HCT116 (cell line): ENCODE data around the gene HSFX4.
"Not testable (repeated sequence)": the region's sequence is repeated elsewhere in the genome, so short reads cannot be mapped to it uniquely, and the experiment has no call there.

Source experiments
- EGR1 ChIP-seq: IDR thresholded peaks from 2 replicates; pipeline ENCODE4 v1.6.1; 2012; ENCODE audit warnings: low read depth
- EZH2phosphoT487 ChIP-seq: fragments of 200-600 bp; IDR thresholded peaks from 2 replicates; pipeline ENCODE4 v1.6.1; 2018; ENCODE audit warnings: antibody characterized with exemption, borderline replicate concordance
- POLR2A ChIP-seq: IDR thresholded peaks from 2 replicates; pipeline ENCODE4 v1.7.0; 2011; ENCODE audit warnings: borderline replicate concordance; ENCODE audit not compliant: insufficient read depth, insufficient read length; ENCODE audit errors: extremely low read depth
- POLR2AphosphoS5 ChIP-seq: IDR thresholded peaks from 2 replicates; pipeline ENCODE4 v1.6.1; 2011; ENCODE audit warnings: mild to moderate bottlenecking, low read depth, low read length, moderate library complexity
- TCF7L2 ChIP-seq: IDR thresholded peaks from 2 replicates; pipeline ENCODE4 v1.7.0; 2011; ENCODE audit warnings: borderline replicate concordance, inconsistent platforms; ENCODE audit not compliant: insufficient read depth, insufficient read length; ENCODE audit errors: extremely low read depth
- ZNF274 ChIP-seq: fragments of 200-500 bp; sonication (Bioruptor generic); IDR thresholded peaks from 2 replicates; pipeline ENCODE4 v1.6.1; 2014; ENCODE audit warnings: mild to moderate bottlenecking, low read depth, low read length, inconsistent platforms
- TF ChIP-seq, protein P1 (sequence below): IDR thresholded peaks from 2 replicates; pipeline ENCODE4 v1.6.1; 2012
- TF ChIP-seq, protein P2 (sequence below), 3 experiments: fragments of 200-600 bp in 1 of 3; sonication (generic) in 1 of 3; IDR thresholded peaks in 2 of 3; conservative IDR thresholded peaks in 1 of 3; 2 replicates each; pipeline ENCODE4 v1.5.1; 2012 to 2017; ENCODE audit warnings: low read depth in 2 of 3, low read length in 2 of 3, antibody characterized with exemption in 1 of 3, borderline replicate concordance in 1 of 3, control low read depth in 1 of 3, mild to moderate bottlenecking in 1 of 3, mixed read lengths in 1 of 3, mixed run types in 1 of 3, moderate library complexity in 1 of 3; ENCODE audit not compliant: insufficient read depth in 1 of 3
- TF ChIP-seq, protein P3 (sequence below): IDR thresholded peaks from 2 replicates; pipeline ENCODE4 v1.6.1; 2012; ENCODE audit warnings: low read depth

DNA sequence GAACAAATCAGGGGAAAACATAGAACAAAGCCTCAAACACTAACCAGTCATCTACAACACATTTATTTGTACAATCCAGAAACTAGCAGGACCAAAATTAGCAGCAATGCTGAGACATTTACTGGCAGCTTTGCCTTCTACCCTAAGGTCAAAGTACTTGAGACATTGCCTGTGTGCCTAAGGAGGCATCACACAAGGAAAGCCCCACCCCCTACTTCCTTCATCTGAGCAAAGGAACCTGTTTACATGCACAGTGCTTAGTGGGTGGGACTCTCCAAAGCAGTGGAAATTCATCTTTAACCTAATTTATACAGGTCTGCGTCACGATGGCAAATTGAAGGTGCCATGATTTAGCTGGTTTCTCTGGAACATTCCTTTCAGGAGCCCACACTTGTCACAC is 2.8 kb downstream of the HSFX4 start:
- TF ChIP-seq EGR1, EZH2phosphoT487, POLR2AphosphoS5, TCF7L2, POLR2A, ZNF274: not testable (repeated sequence)
- TF ChIP-seq, protein P1, sequence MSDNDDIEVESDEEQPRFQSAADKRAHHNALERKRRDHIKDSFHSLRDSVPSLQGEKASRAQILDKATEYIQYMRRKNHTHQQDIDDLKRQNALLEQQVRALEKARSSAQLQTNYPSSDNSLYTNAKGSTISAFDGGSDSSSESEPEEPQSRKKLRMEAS = not testable (repeated sequence)
- TF ChIP-seq, protein P2, sequence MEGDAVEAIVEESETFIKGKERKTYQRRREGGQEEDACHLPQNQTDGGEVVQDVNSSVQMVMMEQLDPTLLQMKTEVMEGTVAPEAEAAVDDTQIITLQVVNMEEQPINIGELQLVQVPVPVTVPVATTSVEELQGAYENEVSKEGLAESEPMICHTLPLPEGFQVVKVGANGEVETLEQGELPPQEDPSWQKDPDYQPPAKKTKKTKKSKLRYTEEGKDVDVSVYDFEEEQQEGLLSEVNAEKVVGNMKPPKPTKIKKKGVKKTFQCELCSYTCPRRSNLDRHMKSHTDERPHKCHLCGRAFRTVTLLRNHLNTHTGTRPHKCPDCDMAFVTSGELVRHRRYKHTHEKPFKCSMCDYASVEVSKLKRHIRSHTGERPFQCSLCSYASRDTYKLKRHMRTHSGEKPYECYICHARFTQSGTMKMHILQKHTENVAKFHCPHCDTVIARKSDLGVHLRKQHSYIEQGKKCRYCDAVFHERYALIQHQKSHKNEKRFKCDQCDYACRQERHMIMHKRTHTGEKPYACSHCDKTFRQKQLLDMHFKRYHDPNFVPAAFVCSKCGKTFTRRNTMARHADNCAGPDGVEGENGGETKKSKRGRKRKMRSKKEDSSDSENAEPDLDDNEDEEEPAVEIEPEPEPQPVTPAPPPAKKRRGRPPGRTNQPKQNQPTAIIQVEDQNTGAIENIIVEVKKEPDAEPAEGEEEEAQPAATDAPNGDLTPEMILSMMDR (IDR thresholded peaks at IDR 0.05 in 2 of 3, conservative IDR thresholded peaks at IDR 0.05 in 1 of 3; ENCODE audit: borderline replicate concordance in 1 of 3, insufficient read depth in 1 of 3, low read depth in 2 of 3, low read length in 2 of 3) = not testable (repeated sequence)
- TF ChIP-seq, protein P3, sequence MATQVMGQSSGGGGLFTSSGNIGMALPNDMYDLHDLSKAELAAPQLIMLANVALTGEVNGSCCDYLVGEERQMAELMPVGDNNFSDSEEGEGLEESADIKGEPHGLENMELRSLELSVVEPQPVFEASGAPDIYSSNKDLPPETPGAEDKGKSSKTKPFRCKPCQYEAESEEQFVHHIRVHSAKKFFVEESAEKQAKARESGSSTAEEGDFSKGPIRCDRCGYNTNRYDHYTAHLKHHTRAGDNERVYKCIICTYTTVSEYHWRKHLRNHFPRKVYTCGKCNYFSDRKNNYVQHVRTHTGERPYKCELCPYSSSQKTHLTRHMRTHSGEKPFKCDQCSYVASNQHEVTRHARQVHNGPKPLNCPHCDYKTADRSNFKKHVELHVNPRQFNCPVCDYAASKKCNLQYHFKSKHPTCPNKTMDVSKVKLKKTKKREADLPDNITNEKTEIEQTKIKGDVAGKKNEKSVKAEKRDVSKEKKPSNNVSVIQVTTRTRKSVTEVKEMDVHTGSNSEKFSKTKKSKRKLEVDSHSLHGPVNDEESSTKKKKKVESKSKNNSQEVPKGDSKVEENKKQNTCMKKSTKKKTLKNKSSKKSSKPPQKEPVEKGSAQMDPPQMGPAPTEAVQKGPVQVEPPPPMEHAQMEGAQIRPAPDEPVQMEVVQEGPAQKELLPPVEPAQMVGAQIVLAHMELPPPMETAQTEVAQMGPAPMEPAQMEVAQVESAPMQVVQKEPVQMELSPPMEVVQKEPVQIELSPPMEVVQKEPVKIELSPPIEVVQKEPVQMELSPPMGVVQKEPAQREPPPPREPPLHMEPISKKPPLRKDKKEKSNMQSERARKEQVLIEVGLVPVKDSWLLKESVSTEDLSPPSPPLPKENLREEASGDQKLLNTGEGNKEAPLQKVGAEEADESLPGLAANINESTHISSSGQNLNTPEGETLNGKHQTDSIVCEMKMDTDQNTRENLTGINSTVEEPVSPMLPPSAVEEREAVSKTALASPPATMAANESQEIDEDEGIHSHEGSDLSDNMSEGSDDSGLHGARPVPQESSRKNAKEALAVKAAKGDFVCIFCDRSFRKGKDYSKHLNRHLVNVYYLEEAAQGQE = not testable (repeated sequence)
